ENCODE data around the gene GMPPA. TPM values are rescaled to one million over a fixed set of nuclear protein-coding genes. Genes with fewer than 3 reads are reported as not detected.

GMPPA gene
- total RNA-seq, 1 experiment from 2014 or later: 32.0 TPM

DNA sequence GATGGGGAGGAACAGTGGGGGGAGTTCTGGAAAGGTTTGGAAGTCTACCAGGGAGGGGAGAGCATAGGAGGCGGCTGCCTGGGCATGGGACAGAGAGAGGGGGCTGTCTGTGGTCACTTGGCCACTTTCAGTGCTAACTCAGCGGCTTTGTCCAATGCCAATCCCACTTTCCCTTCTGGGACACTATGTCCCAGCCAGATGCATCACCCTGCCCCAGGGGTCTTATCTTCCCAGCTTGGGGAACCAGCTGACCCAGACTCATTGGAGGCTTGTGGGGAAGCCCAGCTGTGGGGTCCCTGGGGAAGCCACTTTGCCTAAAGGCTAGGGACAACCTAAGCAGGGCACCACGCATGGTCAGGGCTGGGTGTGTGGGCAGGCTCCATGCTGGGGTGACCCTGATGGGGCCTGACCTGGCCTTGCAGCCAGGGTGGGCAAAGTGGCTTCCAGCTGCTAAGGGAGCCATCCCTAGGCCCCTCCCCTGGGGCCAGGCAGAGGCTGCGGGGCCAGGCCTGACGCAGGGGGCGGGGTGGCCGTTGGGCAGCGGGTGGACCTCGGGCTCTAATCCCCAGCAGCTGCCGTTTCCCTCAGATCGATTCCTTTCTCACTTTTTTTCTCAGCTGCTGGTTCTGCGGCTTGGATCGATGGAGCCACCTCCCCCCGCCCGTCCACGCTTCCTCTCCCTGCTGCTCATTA, 14.0 kb downstream of the GMPPA start:
- no peak overlapping the region for H3K4me2 ChIP-seq (ENCODE audit: insufficient read depth, insufficient read length, low read length)
- H3K4me3 Mint-ChIP-seq: no peak overlapping the region
- peaks cover 3% of the 10 kb centered on the region for H4K20me1 ChIP-seq (ENCODE audit: control insufficient read depth, insufficient read depth, insufficient read length)

More for the DNA sequence above, 14.0 kb downstream of the GMPPA start:
- H4K91ac ChIP-seq (ENCODE audit: insufficient read length, low read depth, low read length): no peak overlapping the region
- no peak overlapping the region for H3K14ac ChIP-seq (ENCODE audit: insufficient read depth, low read length)
- H3K18ac ChIP-seq (ENCODE audit: insufficient read length, low read depth, low read length): no peak overlapping the region
- no peak overlapping the region for H2AFZ ChIP-seq (ENCODE audit: low read length)
- no peak overlapping the region for H2BK20ac ChIP-seq (ENCODE audit: low read depth, low read length, poor library complexity, severe bottlenecking)
- H3K23me2 ChIP-seq (ENCODE audit: insufficient read length, low read depth, low read length, poor library complexity, severe bottlenecking): peaks cover 4% of the 10 kb centered on the region
- no peak overlapping the region for H2BK12ac ChIP-seq (ENCODE audit: insufficient read length, low read depth, low read length)
- H3K79me2 ChIP-seq (ENCODE audit: insufficient read depth, low read length): no peaks in the 10 kb centered on the region
- no peak overlapping the region for H2BK5ac ChIP-seq (ENCODE audit: insufficient read length, low read length)
- H2BK15ac ChIP-seq (ENCODE audit: low read depth, low read length): no peak overlapping the region
- no peak overlapping the region for H3K56ac ChIP-seq (ENCODE audit: insufficient read length, low read depth, low read length)
- H3K23ac ChIP-seq (ENCODE audit: insufficient read length, low read depth, low read length): no peak overlapping the region
- no peak overlapping the region for H4K5ac ChIP-seq (ENCODE audit: insufficient read length, low read depth, low read length)
- Mint-ChIP-seq H3K27ac (no peak overlapping the region), H3K4me1 (peaks cover 50 to 72% of the 10 kb centered on the region in 2 experiments), H3K27me3 (ENCODE audit: low read depth) (peaks cover 76% of the 10 kb centered on the region), H3K9me3 (no peaks in the 10 kb centered on the region; a peak in 3 of 5 replicates), H3K36me3 (ENCODE audit: insufficient read depth in 1 of 3, low read depth in 3 of 3) (no peaks in the 10 kb centered on the region; a peak in 1 of 7 replicates)
- WGBS (ENCODE audit: extremely low coverage, insufficient read length, low lambda C conversion rate): no CpG with 5 or more reads among the region's 16 CpGs
- H4K8ac ChIP-seq (replicated peaks; ENCODE audit: insufficient read length, low read depth, low read length): no peak overlapping the region
- no peak overlapping the region for H3K4ac ChIP-seq (ENCODE audit: low read depth, low read length)
- peaks cover 14% of the 10 kb centered on the region; the same call in 1 of the 2 replicates for H3K27me3 ChIP-seq (ENCODE audit: insufficient read depth, low read length)
- no peak overlapping the region for H2AK5ac ChIP-seq (ENCODE audit: insufficient read length, low read length)
- peaks cover 11% of the 10 kb centered on the region; the same call in 1 of the 2 replicates for H3K4me1 ChIP-seq (ENCODE audit: insufficient read depth, low read length)
- DNase-seq: no peak
- H3K9me3 ChIP-seq (ENCODE audit: control insufficient read depth, low read depth, low read length): no peaks in the 10 kb centered on the region
- no peak overlapping the region for H3K9ac ChIP-seq (ENCODE audit: extremely low read depth, insufficient read length, low read length)
- no peaks in the 10 kb centered on the region for H3K79me1 ChIP-seq (ENCODE audit: insufficient read depth, low read depth, low read length, poor library complexity, severe bottlenecking)
- no peak overlapping the region for H2BK120ac ChIP-seq (ENCODE audit: low read depth, low read length, poor library complexity, severe bottlenecking)
- no peak overlapping the region for H3T11ph ChIP-seq (ENCODE audit: low read length)
- no peak overlapping the region for H3K27ac ChIP-seq (ENCODE audit: insufficient read length, low read depth, low read length)
- TF ChIP-seq CTCF (conservative IDR thresholded peaks at IDR 0.05): no peak
